Transverse colon (tissue), 4 donors: ENCODE results near the gene MSH3. TPM values are rescaled to one million over a fixed set of nuclear protein-coding genes. Genes with fewer than 3 reads are reported as not detected.
"Not testable (repeated sequence)": the region's sequence is repeated elsewhere in the genome, so short reads cannot be mapped to it uniquely, and the experiment has no call there.

ENCODE experiments used
- DNase-seq: peaks from one replicate; pipeline ENCODE4 v3.0.0-alpha.2; 2019
- H3K27ac ChIP-seq, 4 donors: fragments of 200-600 bp; sonication (generic); 2 replicates each; pipeline ENCODE4 v1.5.1; 2016 to 2018; ENCODE audit warnings: inconsistent platforms in 4 of 4
- H3K27me3 ChIP-seq: fragments of 200-600 bp; sonication (generic); 2 replicates; pipeline ENCODE4 v1.5.1; 2017; ENCODE audit warnings: inconsistent platforms
- H3K36me3 ChIP-seq, 4 donors: fragments of 200-600 bp; sonication (generic); 2 replicates each; pipeline ENCODE4 v1.5.1; 2017 to 2019; ENCODE audit warnings: inconsistent platforms in 4 of 4
- H3K4me1 ChIP-seq, 4 donors: fragments of 200-600 bp; sonication (generic); 2 replicates each; pipeline ENCODE4 v1.5.1; 2017 to 2020; ENCODE audit warnings: inconsistent platforms in 4 of 4
- H3K4me3 ChIP-seq, 4 donors: fragments of 200-600 bp; sonication (generic); 1 replicate in 1 of 4; 2 replicates in 3 of 4; pipeline versions ENCODE4 v1.5.1 to v1.6.1; 2017 to 2019; ENCODE audit warnings: inconsistent platforms in 4 of 4
- H3K9me3 ChIP-seq, 2 donors: fragments of 200-600 bp; sonication (generic); 2 replicates each; pipeline ENCODE4 v1.5.1; 2017 to 2019; ENCODE audit warnings: inconsistent platforms in 2 of 2
- CTCF ChIP-seq, 5 experiments: fragments of 200-600 bp in 3 of 5; fragments of 450-650 bp in 2 of 5; sonication (generic) in 3 of 5; IDR thresholded peaks; 1 replicate in 2 of 5; 2 replicates in 3 of 5; pipeline ENCODE4 v1.5.1; 2016 to 2017; ENCODE audit warnings: antibody characterized with exemption in 5 of 5, inconsistent platforms in 3 of 5, mild to moderate bottlenecking in 2 of 5, moderate library complexity in 1 of 5
- EP300 ChIP-seq: sonication (generic); formaldehyde crosslinking; IDR thresholded peaks from one replicate; pipeline ENCODE4 v1.6.1; 2017; ENCODE audit warnings: antibody characterized with exemption, low read depth
- POLR2A ChIP-seq: fragments of 450-650 bp; IDR thresholded peaks from one replicate; pipeline ENCODE4 v1.6.1; 2016; ENCODE audit warnings: antibody characterized with exemption, mild to moderate bottlenecking, moderate library complexity
- POLR2AphosphoS5 ChIP-seq, 3 donors: sonication (generic); formaldehyde crosslinking; IDR thresholded peaks; one replicate each; pipeline ENCODE4 v1.6.1; 2016; ENCODE audit warnings: antibody characterized with exemption in 3 of 3
- WGBS, 2 donors: methylation state at CpG; one replicate each; pipeline ENCODE4 v1.1.5; 2018; ENCODE audit warnings: low coverage in 1 of 2; 5-methylcytosine and 5-hydroxymethylcytosine counted together
- in situ Hi-C, 4 donors: fragments of 200-750 bp; cut with MboI; loops; one replicate each; pipeline versions ENCODE4 v1.15.0 to v1.15.1; 2017; ENCODE audit warnings: low sequenced_read_pairs in 3 of 4, low pct_ligation_motif_present in 1 of 4, low pct_unique_long_range_greater_than_20kb in 1 of 4
- intact Hi-C: fragments of 100-400 bp; cut with DNase I; formaldehyde crosslinking; loops from one replicate; pipeline ENCODE4 v1.15.1; 2023; ENCODE audit warnings: low total_unique reads
- total RNA-seq, 4 donors: library from RNA; depleted of rRNA; stranded (reverse); fragments of >200 nt; gene quantifications; one replicate each; pipeline ENCODE4 v1.1.0, GENCODE V29; 2016

Gene MSH3
- total RNA-seq, 4 donors from 2014 or later: 6.4 to 22.2 (median 17.2) TPM

- TF ChIP-seq POLR2AphosphoS5 (IDR thresholded peaks at IDR 0.05) (no peak), CTCF (IDR thresholded peaks at IDR 0.05) (no peak), EP300 (no peak), POLR2A (no peak)
Observed at GRCh38 chr5:80780761-80781285, 126.4 kb downstream of the MSH3 start.

DNA sequence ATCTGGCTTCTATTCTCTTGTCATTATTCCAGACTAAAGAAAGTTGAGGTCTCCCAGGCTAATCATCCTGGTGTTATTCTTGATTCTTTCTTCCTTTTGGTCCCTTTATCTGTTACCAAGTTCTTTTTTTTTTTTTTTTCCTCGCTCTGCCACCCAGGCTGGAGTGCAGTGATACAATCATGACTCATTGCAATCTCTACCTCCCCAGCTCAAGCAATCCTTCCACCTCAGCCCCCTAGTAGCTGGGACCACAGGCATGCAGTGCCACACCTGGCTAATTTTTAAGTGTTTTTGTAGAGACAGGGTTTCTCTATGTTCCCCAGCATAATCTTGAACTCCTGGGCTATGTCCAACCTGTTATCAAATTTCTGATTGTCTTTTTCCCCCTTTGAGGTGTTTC lies 126.9 kb downstream of the MSH3 start:
- no peaks in the 10 kb centered on the region for H3K4me1 ChIP-seq
- H3K27me3 ChIP-seq: no peaks in the 10 kb centered on the region
- H3K27ac ChIP-seq: no peak overlapping the region
- intact Hi-C loops (no loop called here), in situ Hi-C loops (no loop called here)
- no peak overlapping the region for H3K4me3 ChIP-seq
- peaks cover 0 to 7% (median under 1%) of the 10 kb centered on the region in 4 donors for H3K36me3 ChIP-seq
- 100% methylated on average over 1 of the region's 1 CpG; no CpG with 5 or more reads in 1 of the 2 donors for WGBS, 2 donors
- no peaks in the 10 kb centered on the region for H3K9me3 ChIP-seq
- no peak for DNase-seq
- TF ChIP-seq EP300 (no peak), POLR2A (no peak)

More at GRCh38 chr5:80780761-80781285, 126.4 kb downstream of the MSH3 start:
- intact Hi-C loops: no loop called here
- Histone ChIP-seq H3K27me3 (no peaks in the 10 kb centered on the region), H3K27ac (no peak overlapping the region), H3K4me3 (no peak overlapping the region), H3K36me3 (peaks cover 0 to 7% (median 2%) of the 10 kb centered on the region in 4 donors), H3K4me1 (no peaks in the 10 kb centered on the region), H3K9me3 (no peaks in the 10 kb centered on the region)
- 90 to 97% methylated on average over 8 of the region's 8 CpGs for WGBS, 2 donors
- DNase-seq: no peak
- in situ Hi-C loops: no loop called here

- Histone ChIP-seq H3K9me3 (no peaks in the 10 kb centered on the region), H3K4me1 (no peaks in the 10 kb centered on the region), H3K4me3 (no peak overlapping the region), H3K27ac (no peak overlapping the region), H3K27me3 (no peaks in the 10 kb centered on the region), H3K36me3 (peaks cover 0 to 9% (median 0%) of the 10 kb centered on the region in 4 donors)
- intact Hi-C loops: no loop called here
- TF ChIP-seq EP300: no peak
- no peak for TF ChIP-seq CTCF (IDR thresholded peaks at IDR 0.05)
- no peak for TF ChIP-seq POLR2A
- TF ChIP-seq POLR2AphosphoS5 (IDR thresholded peaks at IDR 0.05): no peak
- no peak for DNase-seq
- in situ Hi-C loops: no loop called here
Observed at GRCh38 chr5:80782626-80783025, 128.2 kb downstream of the MSH3 start.

GRCh38 chr5:80783751-80784150 lies 129.3 kb downstream of the MSH3 start:
- H3K4me3 ChIP-seq, intact Hi-C loops, H3K27me3 ChIP-seq, H3K27ac ChIP-seq, H3K4me1 ChIP-seq, DNase-seq, H3K9me3 ChIP-seq, in situ Hi-C loops: not testable (repeated sequence)
- H3K36me3 ChIP-seq: peaks cover 0 to 19% (median 0%) of the 10 kb centered on the region in 4 donors
- WGBS, 2 donors: 94 to 96% methylated on average over 3 to 8 of the region's 8 CpGs

GRCh38 chr5:80784451-80784850 lies 130.0 kb downstream of the MSH3 start:
- 92 to 94% methylated on average over 4 of the region's 4 CpGs for WGBS, 2 donors
- in situ Hi-C loops (no loop called here), intact Hi-C loops (no loop called here)
- H3K27me3 ChIP-seq: no peaks in the 10 kb centered on the region
- no peaks in the 10 kb centered on the region for H3K4me1 ChIP-seq
- no peak overlapping the region for H3K27ac ChIP-seq
- H3K9me3 ChIP-seq: no peaks in the 10 kb centered on the region
- TF ChIP-seq POLR2A (no peak), CTCF (IDR thresholded peaks at IDR 0.05) (no peak), EP300 (no peak), POLR2AphosphoS5 (IDR thresholded peaks at IDR 0.05) (no peak)
- no peak for DNase-seq
- H3K4me3 ChIP-seq: no peak overlapping the region
- peaks cover 0 to 20% (median 0%) of the 10 kb centered on the region in 4 donors for H3K36me3 ChIP-seq

- DNase-seq, H3K4me3 ChIP-seq, H3K9me3 ChIP-seq, H3K27ac ChIP-seq, H3K27me3 ChIP-seq, intact Hi-C loops, H3K4me1 ChIP-seq, in situ Hi-C loops: not testable (repeated sequence)
- H3K36me3 ChIP-seq: peaks cover 0 to 40% (median 2%) of the 10 kb centered on the region in 4 donors
- WGBS, 2 donors: 79 to 81% methylated on average over 4 to 7 of the region's 7 CpGs
Observed at GRCh38 chr5:80789319-80790016, 135.0 kb downstream of the MSH3 start.
